GM23338 (cell line): ENCODE data around the gene RHNO1. TPM values are rescaled to one million over a fixed set of nuclear protein-coding genes. Genes with fewer than 3 reads are reported as not detected.

Source experiments
- ATAC-seq: fragments of 200-7000 bp; cut with Tn5 transposase; 3 replicates; pipeline ENCODE4 v1.9.1; 2020
- DNase-seq: peaks from one replicate; pipeline ENCODE4 v3.0.0-alpha.2; 2015; ENCODE audit warnings: low spot score
- H2AFZ ChIP-seq: fragments of 200-600 bp; sonication (generic); 2 replicates; pipeline ENCODE4 v1.8.0; 2016; ENCODE audit warnings: antibody characterized with exemption, mild to moderate bottlenecking, moderate library complexity
- H3F3A ChIP-seq: fragments of 200-600 bp; sonication (generic); replicated peaks from 2 replicates; pipeline ENCODE4 v1.8.0; 2017; ENCODE audit warnings: antibody characterized with exemption, mixed run types, low read depth
- H3K27ac ChIP-seq: fragments of 200-600 bp; sonication (generic); 2 replicates; pipeline ENCODE4 v1.6.1; 2016; ENCODE audit warnings: low read depth
- H3K27me3 ChIP-seq: fragments of 200-600 bp; sonication (generic); 2 replicates; pipeline ENCODE4 v1.8.0; 2016; ENCODE audit warnings: mild to moderate bottlenecking, mixed run types, moderate library complexity; ENCODE audit not compliant: insufficient read depth
- H3K36me3 ChIP-seq: fragments of 200-600 bp; sonication (generic); 2 replicates; pipeline ENCODE4 v1.8.0; 2016; ENCODE audit warnings: mild to moderate bottlenecking; ENCODE audit not compliant: insufficient read depth
- H3K4me1 ChIP-seq: fragments of 200-600 bp; sonication (generic); 2 replicates; pipeline ENCODE4 v1.8.0; 2016; ENCODE audit warnings: mild to moderate bottlenecking, moderate library complexity; ENCODE audit not compliant: insufficient read depth
- H3K4me2 ChIP-seq: fragments of 200-600 bp; sonication (generic); 2 replicates; pipeline ENCODE4 v1.7.1; 2017; ENCODE audit warnings: mixed run types
- H3K4me3 ChIP-seq: fragments of 200-600 bp; sonication (generic); 2 replicates; pipeline ENCODE4 v1.6.1; 2016; ENCODE audit warnings: mixed run types
- H3K79me2 ChIP-seq: fragments of 200-600 bp; sonication (generic); replicated peaks from 2 replicates; pipeline ENCODE4 v1.8.0; 2017; ENCODE audit warnings: mild to moderate bottlenecking; ENCODE audit not compliant: insufficient read depth
- H3K9me2 ChIP-seq: fragments of 200-600 bp; sonication (generic); 2 replicates; pipeline ENCODE4 v1.8.0; 2017; ENCODE audit not compliant: insufficient read depth
- H4K20me1 ChIP-seq: fragments of 200-600 bp; sonication (generic); replicated peaks from 2 replicates; pipeline ENCODE4 v1.8.0; 2017; ENCODE audit warnings: mild to moderate bottlenecking; ENCODE audit not compliant: insufficient read depth
- H3K27ac Mint-ChIP-seq: 2 replicates; pipeline ENCODE4 v1.8.0; 2020; ENCODE audit warnings: inconsistent platforms, mild to moderate bottlenecking, moderate library complexity, mixed read lengths
- H3K27me3 Mint-ChIP-seq: 3 replicates; pipeline ENCODE4 v1.8.0; 2022; ENCODE audit warnings: low read depth, mild to moderate bottlenecking, moderate library complexity, mixed read lengths, inconsistent platforms; ENCODE audit not compliant: insufficient read depth, poor library complexity
- H3K36me3 Mint-ChIP-seq: 3 replicates; pipeline ENCODE4 v1.8.0; 2021; ENCODE audit warnings: low read depth, mild to moderate bottlenecking, inconsistent platforms, moderate library complexity, mixed read lengths
- H3K4me1 Mint-ChIP-seq: 3 replicates; pipeline ENCODE4 v1.8.0; 2020; ENCODE audit warnings: mild to moderate bottlenecking, inconsistent platforms, mixed read lengths
- H3K4me3 Mint-ChIP-seq: 3 replicates; pipeline ENCODE4 v1.8.0; 2021; ENCODE audit warnings: moderate library complexity, mild to moderate bottlenecking, inconsistent platforms, mixed read lengths
- H3K9me3 Mint-ChIP-seq: 3 replicates; pipeline ENCODE4 v1.8.0; 2020; ENCODE audit warnings: moderate library complexity, mild to moderate bottlenecking, inconsistent platforms, mixed read lengths
- EZH2 ChIP-seq: fragments of 200-600 bp; sonication (generic); IDR thresholded peaks from one replicate; pipeline ENCODE4 v1.8.0; 2017; ENCODE audit warnings: antibody characterized with exemption, mild to moderate bottlenecking, low read depth; ENCODE audit not compliant: unreplicated experiment
- JUNB ChIP-seq: IDR thresholded peaks from one replicate; pipeline ENCODE4 v1.6.1; 2016; ENCODE audit warnings: antibody characterized with exemption; ENCODE audit not compliant: unreplicated experiment
- NANOG ChIP-seq: IDR thresholded peaks from 2 replicates; pipeline ENCODE4 v1.6.1; 2016; ENCODE audit warnings: antibody characterized with exemption, borderline replicate concordance
- STAT1 ChIP-seq: IDR thresholded peaks from one replicate; pipeline ENCODE4 v1.6.1; 2016; ENCODE audit warnings: antibody characterized with exemption; ENCODE audit not compliant: unreplicated experiment
- polyA plus RNA-seq: library from polyadenylated mRNA; unstranded; fragments of >200 nt; fragmentation: Nextera tagmentation; extraction: Ambion mirVana; gene quantifications from 2 replicates; pipeline ENCODE4 v1.2.1, GENCODE V29; 2016
- total RNA-seq: library from RNA; depleted of rRNA; stranded (reverse); fragments of >200 nt; shearing (Covaris generic); gene quantifications from 2 replicates; pipeline ENCODE4 v1.2.3, GENCODE V29; 2014
- TF ChIP-seq, protein P1 (sequence below): fragments of 250-450 bp; sonication (Bioruptor Pico); IDR thresholded peaks from 2 replicates; pipeline ENCODE4 v1.5.0; 2020; ENCODE audit warnings: mild to moderate bottlenecking, moderate library complexity

Gene RHNO1
- total and polyA plus RNA-seq, 2 experiments from 2014 or later = 56.4 to 63.8 TPM

DNA sequence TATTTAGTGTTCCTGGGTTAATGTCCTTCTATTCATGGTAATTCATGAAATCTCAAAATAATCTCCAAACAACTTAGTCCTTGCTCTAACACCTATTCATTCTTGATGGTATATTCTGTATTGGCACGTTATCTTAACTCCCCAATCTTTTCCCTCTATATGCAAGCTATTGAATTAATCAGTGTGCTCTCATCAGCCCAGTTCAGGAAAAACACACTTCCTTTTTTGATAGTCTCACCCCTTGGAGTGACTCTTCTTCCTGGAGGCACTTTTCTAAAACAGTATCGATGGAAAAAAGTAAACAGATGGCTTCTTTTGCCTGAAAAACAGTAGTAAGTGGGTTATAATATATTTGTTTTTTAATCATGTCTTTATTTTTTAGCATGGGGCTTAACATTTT is 42.2 kb downstream of the RHNO1 start (continued):
- TF ChIP-seq, protein P1, sequence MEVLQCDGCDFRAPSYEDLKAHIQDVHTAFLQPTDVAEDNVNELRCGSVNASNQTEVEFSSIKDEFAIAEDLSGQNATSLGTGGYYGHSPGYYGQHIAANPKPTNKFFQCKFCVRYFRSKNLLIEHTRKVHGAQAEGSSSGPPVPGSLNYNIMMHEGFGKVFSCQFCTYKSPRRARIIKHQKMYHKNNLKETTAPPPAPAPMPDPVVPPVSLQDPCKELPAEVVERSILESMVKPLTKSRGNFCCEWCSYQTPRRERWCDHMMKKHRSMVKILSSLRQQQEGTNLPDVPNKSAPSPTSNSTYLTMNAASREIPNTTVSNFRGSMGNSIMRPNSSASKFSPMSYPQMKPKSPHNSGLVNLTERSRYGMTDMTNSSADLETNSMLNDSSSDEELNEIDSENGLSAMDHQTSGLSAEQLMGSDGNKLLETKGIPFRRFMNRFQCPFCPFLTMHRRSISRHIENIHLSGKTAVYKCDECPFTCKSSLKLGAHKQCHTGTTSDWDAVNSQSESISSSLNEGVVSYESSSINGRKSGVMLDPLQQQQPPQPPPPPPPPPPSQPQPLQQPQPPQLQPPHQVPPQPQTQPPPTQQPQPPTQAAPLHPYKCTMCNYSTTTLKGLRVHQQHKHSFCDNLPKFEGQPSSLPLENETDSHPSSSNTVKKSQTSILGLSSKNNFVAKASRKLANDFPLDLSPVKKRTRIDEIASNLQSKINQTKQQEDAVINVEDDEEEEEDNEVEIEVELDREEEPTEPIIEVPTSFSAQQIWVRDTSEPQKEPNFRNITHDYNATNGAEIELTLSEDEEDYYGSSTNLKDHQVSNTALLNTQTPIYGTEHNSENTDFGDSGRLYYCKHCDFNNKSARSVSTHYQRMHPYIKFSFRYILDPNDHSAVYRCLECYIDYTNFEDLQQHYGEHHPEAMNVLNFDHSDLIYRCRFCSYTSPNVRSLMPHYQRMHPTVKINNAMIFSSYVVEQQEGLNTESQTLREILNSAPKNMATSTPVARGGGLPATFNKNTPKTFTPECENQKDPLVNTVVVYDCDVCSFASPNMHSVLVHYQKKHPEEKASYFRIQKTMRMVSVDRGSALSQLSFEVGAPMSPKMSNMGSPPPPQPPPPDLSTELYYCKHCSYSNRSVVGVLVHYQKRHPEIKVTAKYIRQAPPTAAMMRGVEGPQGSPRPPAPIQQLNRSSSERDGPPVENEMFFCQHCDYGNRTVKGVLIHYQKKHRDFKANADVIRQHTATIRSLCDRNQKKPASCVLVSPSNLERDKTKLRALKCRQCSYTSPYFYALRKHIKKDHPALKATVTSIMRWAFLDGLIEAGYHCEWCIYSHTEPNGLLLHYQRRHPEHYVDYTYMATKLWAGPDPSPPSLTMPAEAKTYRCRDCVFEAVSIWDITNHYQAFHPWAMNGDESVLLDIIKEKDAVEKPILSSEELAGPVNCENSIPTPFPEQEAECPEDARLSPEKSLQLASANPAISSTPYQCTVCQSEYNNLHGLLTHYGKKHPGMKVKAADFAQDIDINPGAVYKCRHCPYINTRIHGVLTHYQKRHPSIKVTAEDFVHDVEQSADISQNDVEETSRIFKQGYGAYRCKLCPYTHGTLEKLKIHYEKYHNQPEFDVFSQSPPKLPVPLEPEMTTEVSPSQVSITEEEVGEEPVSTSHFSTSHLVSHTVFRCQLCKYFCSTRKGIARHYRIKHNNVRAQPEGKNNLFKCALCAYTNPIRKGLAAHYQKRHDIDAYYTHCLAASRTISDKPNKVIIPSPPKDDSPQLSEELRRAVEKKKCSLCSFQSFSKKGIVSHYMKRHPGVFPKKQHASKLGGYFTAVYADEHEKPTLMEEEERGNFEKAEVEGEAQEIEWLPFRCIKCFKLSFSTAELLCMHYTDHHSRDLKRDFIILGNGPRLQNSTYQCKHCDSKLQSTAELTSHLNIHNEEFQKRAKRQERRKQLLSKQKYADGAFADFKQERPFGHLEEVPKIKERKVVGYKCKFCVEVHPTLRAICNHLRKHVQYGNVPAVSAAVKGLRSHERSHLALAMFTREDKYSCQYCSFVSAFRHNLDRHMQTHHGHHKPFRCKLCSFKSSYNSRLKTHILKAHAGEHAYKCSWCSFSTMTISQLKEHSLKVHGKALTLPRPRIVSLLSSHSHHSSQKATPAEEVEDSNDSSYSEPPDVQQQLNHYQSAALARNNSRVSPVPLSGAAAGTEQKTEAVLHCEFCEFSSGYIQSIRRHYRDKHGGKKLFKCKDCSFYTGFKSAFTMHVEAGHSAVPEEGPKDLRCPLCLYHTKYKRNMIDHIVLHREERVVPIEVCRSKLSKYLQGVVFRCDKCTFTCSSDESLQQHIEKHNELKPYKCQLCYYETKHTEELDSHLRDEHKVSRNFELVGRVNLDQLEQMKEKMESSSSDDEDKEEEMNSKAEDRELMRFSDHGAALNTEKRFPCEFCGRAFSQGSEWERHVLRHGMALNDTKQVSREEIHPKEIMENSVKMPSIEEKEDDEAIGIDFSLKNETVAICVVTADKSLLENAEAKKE (CRISPR knock-in tag) = no peak
- TF ChIP-seq STAT1 (no peak), EZH2 (no peak)

DNA sequence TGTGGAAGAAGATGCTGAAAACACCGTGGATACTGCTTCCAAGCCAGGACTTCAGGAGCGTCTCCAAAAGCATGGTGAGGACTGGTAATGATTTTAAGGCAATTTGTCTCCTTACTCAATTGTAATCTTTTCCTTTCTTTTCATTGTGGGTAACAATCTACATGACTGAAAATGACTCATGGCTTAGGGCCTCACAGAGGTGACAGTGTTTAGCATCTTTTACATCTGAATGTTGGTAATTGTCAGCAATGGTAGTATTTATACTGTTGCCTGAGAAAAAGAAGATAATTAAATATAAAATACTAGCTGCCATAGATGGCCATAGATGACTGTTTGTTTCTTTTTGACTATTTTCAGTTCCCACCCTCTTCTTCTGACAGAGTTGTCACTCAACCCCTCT is 45.3 kb downstream of the RHNO1 start:
- peak overlapping the region; percentile 52 for H3K27ac ChIP-seq
- H2AFZ ChIP-seq = no peak overlapping the region
- no peaks in the 10 kb centered on the region; the same call in 1 of the 2 replicates for H3F3A ChIP-seq
- Mint-ChIP-seq H3K36me3 (peaks cover 28% of the 10 kb centered on the region), H3K27me3 (no peaks in the 10 kb centered on the region), H3K9me3 (no peaks in the 10 kb centered on the region), H3K27ac (peak overlapping the region; percentile 25; the same call in 1 of the 2 replicates), H3K4me1 (peaks cover 15% of the 10 kb centered on the region), H3K4me3 (no peak overlapping the region)
- peak overlapping the region; percentile 11; the same call in 1 of the 2 replicates for H3K4me3 ChIP-seq
- DNase-seq (peak; percentile 34), ATAC-seq (peak; percentile 62)
- no peaks in the 10 kb centered on the region for H3K79me2 ChIP-seq
- H4K20me1 ChIP-seq = no peaks in the 10 kb centered on the region
- TF ChIP-seq JUNB = no peak
- TF ChIP-seq NANOG = peak; percentile 24; the same call in 1 of the 2 replicates
- no peak for TF ChIP-seq EZH2
- H3K27me3 ChIP-seq = no peaks in the 10 kb centered on the region
- H3K4me2 ChIP-seq = 0 out of 2 replicates have a peak overlapping the region, but pooled peaks have one; percentile 29
- H3K4me1 ChIP-seq = peaks cover 17% of the 10 kb centered on the region
- H3K36me3 ChIP-seq = no peaks in the 10 kb centered on the region
- H3K9me2 ChIP-seq = 0 out of 2 replicates have a peak, but pooled peaks cover 4% of the 10 kb centered on the region
